Body of pancreas (tissue), 4 donors: ENCODE results near the gene WNT9A. TPM values are rescaled to one million over a fixed set of nuclear protein-coding genes. Genes with fewer than 3 reads are reported as not detected.

Experiments
- ATAC-seq: fragments of 150-250 bp; one replicate; pipeline ENCODE4 v1.9.1; 2016
- DNase-seq, 4 donors: peaks; one replicate each; pipeline ENCODE4 v3.0.0-alpha.2; 2019
- H3K27ac ChIP-seq, 4 donors: fragments of 200-600 bp; sonication (generic); 1 replicate in 3 of 4; 2 replicates in 1 of 4; pipeline versions ENCODE4 v1.5.1 to v1.6.1; 2016 to 2019; ENCODE audit warnings: mild to moderate bottlenecking in 1 of 4, mixed read lengths in 1 of 4, moderate library complexity in 1 of 4
- H3K27me3 ChIP-seq, 2 donors: fragments of 200-600 bp; sonication (generic); one replicate each; pipeline ENCODE4 v1.6.0; 2016; ENCODE audit warnings: mild to moderate bottlenecking in 1 of 2
- H3K36me3 ChIP-seq, 2 donors: fragments of 200-600 bp; sonication (generic); replicated peaks in 1 of 2; 2 replicates each; pipeline ENCODE4 v1.5.1; 2016; ENCODE audit warnings: low read depth in 2 of 2; ENCODE audit not compliant: insufficient read depth in 1 of 2
- H3K4me1 ChIP-seq: fragments of 200-600 bp; sonication (generic); one replicate; pipeline ENCODE4 v1.6.0; 2016
- H3K4me3 ChIP-seq, 2 donors: fragments of 200-600 bp; sonication (generic); 1 replicate in 1 of 2; 2 replicates in 1 of 2; pipeline ENCODE4 v1.5.1; 2016 to 2019
- H3K9me3 ChIP-seq, 3 donors: fragments of 200-600 bp; sonication (generic); 1 replicate in 2 of 3; 2 replicates in 1 of 3; pipeline ENCODE4 v1.5.1; 2016
- POLR2A ChIP-seq, 3 donors: fragments of 450-650 bp; IDR thresholded peaks; one replicate each; pipeline ENCODE4 v1.6.1; 2016; ENCODE audit warnings: antibody characterized with exemption in 3 of 3, mild to moderate bottlenecking in 2 of 3
- WGBS, 2 donors: methylation state at CpG; one replicate each; pipeline ENCODE4 v1.1.5; 2017; 5-methylcytosine and 5-hydroxymethylcytosine counted together
- intact Hi-C: fragments of 100-400 bp; cut with DNase I; formaldehyde crosslinking; loops from one replicate; pipeline ENCODE4 v1.15.1; 2023
- total RNA-seq, 2 donors: library from RNA; depleted of rRNA; stranded (reverse); fragments of >200 nt; gene quantifications; one replicate each; pipeline ENCODE4 v1.1.0, GENCODE V29; 2016
- TF ChIP-seq, protein P1 (sequence below), 7 experiments: fragments of 450-650 bp in 4 of 7; fragments of 200-600 bp in 3 of 7; sonication (generic) in 3 of 7; IDR thresholded peaks; one replicate each; pipeline ENCODE4 v1.5.1; 2016 to 2019; ENCODE audit warnings: antibody characterized with exemption in 7 of 7

Gene WNT9A
- total RNA-seq, 2 donors from 2014 or later, result 0.66 to 2.1 TPM

DNA sequence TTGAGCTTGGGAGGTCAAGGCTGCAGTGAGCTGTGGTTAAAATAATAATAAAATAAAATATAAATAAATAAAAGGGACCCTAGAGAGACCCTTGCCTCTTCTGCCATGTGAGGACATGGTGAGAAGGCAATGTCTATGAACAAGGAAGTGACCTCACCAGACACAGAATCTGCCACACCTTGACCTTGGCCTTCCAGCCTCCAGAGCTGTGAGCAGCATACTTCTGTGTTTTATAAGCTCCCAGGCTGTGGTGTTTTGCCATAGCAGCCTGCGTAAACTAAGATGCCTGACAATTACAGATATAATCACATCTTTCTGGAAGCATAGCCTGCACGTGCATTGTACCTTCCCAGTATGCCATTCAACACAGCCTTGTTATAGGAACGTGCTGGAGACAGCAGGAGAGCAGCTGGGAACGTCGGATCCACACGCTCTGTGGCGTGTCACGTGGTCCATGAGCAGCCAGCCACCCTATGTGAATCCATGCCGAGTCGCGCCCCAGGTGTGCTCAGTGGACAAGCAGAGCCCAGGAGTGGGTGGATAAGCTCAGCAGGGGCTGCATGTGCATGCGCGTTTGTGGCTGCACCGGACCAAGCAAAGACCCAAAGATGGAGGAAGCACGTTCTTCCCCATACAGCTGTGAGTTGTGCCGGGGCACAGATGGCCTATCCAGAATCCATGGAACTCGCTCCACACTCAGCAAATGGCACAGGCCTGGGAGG is 17.8 kb downstream of the WNT9A start:
- no peak for TF ChIP-seq POLR2A (IDR thresholded peaks at IDR 0.05)
- TF ChIP-seq, protein P1, sequence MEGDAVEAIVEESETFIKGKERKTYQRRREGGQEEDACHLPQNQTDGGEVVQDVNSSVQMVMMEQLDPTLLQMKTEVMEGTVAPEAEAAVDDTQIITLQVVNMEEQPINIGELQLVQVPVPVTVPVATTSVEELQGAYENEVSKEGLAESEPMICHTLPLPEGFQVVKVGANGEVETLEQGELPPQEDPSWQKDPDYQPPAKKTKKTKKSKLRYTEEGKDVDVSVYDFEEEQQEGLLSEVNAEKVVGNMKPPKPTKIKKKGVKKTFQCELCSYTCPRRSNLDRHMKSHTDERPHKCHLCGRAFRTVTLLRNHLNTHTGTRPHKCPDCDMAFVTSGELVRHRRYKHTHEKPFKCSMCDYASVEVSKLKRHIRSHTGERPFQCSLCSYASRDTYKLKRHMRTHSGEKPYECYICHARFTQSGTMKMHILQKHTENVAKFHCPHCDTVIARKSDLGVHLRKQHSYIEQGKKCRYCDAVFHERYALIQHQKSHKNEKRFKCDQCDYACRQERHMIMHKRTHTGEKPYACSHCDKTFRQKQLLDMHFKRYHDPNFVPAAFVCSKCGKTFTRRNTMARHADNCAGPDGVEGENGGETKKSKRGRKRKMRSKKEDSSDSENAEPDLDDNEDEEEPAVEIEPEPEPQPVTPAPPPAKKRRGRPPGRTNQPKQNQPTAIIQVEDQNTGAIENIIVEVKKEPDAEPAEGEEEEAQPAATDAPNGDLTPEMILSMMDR (IDR thresholded peaks at IDR 0.05), result no peak
- ATAC-seq (no peak), DNase-seq (no peak)
- H3K4me1 ChIP-seq, result no peaks in the 10 kb centered on the region
- intact Hi-C loops, result no loop called here
- 84 to 94% methylated on average over 13 to 17 of the region's 17 CpGs for WGBS, 2 donors
- no peak overlapping the region for H3K27ac ChIP-seq
- no peak overlapping the region for H3K4me3 ChIP-seq
- H3K9me3 ChIP-seq, result no peaks in the 10 kb centered on the region
- no peaks in the 10 kb centered on the region for H3K36me3 ChIP-seq
- H3K27me3 ChIP-seq, result no peaks in the 10 kb centered on the region

DNA sequence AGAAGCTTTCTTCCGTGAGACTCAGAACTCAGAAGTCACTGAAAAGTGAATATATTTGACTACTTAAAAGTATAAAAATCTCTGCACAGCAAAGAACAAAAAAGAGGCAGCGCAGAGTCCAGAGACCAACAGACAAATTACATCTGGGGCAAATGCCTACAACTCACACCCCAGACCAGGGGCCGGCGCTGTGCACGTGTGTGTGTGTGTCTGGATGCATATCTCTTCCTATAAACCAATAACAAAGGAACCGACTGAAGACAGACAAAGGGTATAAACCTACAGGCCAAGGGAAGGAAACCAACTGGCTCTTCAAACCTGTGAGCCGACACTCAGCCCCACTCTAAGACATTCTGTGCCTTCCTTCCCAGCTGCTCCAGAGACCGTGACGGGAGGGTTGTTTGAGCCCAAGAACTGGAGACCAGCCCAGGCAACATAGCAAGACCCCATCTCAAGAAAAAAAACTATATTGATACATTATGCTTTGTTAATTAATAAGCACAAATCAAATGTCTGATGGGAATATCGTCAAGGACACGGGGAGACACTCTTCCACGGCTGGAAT is 18.8 kb downstream of the WNT9A start:
- no peaks in the 10 kb centered on the region for H3K36me3 ChIP-seq
- WGBS, 2 donors, result 78 to 86% methylated on average over 11 to 12 of the region's 12 CpGs
- H3K27ac ChIP-seq, result no peak overlapping the region
- no peaks in the 10 kb centered on the region for H3K9me3 ChIP-seq
- no peak for ATAC-seq
- TF ChIP-seq POLR2A (IDR thresholded peaks at IDR 0.05), result no peak
- TF ChIP-seq, protein P1 (IDR thresholded peaks at IDR 0.05), result no peak
- H3K4me1 ChIP-seq, result no peaks in the 10 kb centered on the region
- no peak overlapping the region for H3K4me3 ChIP-seq
- no peak for DNase-seq
- intact Hi-C loops, result no loop called here
- no peaks in the 10 kb centered on the region for H3K27me3 ChIP-seq

DNA sequence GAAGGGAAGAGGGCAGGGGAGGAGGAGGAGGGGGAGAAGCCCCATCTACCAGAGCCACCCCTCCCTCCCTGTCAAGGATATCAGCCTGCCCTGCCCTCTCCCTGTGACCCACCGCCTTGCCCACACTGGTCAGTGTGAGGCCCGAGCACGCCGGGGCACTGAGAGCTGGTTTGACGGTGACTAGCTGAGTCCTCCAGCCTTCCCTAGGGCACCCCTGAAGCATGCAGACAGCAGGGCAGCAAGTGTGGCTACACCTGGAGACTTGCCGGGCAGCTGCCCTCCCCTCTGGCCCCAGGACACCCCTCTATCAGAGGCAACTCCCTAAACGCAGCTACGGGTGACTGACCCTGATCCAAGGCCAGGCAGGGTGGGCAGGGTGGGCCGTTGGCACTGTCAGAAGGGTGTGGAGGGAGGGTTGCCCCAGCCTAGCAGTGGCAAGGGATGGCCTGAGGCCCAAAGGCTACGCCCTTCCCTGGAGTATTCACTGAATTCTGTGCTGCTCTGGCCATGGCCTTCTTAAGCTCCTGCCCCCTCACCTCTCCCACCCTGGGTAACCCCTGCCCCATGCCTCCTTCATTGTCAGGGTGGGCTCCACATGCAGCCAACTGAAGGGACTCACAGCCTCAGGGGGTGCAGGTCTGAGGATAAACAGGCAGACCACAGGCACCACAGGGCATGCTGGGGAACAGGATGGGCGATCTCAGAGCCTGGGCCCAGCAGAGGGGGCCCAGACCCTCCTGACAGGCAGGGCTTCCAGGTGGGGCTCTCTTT is 19.6 kb downstream of the WNT9A start:
- no peak overlapping the region for H3K4me3 ChIP-seq
- WGBS, 2 donors, result 66 to 89% methylated on average over 5 to 6 of the region's 11 CpGs
- intact Hi-C loops, result no loop called here
- H3K27ac ChIP-seq, result no peak overlapping the region
- H3K27me3 ChIP-seq, result no peaks in the 10 kb centered on the region
- H3K36me3 ChIP-seq, result no peaks in the 10 kb centered on the region
- no peak for DNase-seq
- no peaks in the 10 kb centered on the region for H3K4me1 ChIP-seq
- no peak for ATAC-seq
- no peak for TF ChIP-seq POLR2A (IDR thresholded peaks at IDR 0.05)
- TF ChIP-seq, protein P1 (IDR thresholded peaks at IDR 0.05), result no peak
- H3K9me3 ChIP-seq, result no peaks in the 10 kb centered on the region

DNA sequence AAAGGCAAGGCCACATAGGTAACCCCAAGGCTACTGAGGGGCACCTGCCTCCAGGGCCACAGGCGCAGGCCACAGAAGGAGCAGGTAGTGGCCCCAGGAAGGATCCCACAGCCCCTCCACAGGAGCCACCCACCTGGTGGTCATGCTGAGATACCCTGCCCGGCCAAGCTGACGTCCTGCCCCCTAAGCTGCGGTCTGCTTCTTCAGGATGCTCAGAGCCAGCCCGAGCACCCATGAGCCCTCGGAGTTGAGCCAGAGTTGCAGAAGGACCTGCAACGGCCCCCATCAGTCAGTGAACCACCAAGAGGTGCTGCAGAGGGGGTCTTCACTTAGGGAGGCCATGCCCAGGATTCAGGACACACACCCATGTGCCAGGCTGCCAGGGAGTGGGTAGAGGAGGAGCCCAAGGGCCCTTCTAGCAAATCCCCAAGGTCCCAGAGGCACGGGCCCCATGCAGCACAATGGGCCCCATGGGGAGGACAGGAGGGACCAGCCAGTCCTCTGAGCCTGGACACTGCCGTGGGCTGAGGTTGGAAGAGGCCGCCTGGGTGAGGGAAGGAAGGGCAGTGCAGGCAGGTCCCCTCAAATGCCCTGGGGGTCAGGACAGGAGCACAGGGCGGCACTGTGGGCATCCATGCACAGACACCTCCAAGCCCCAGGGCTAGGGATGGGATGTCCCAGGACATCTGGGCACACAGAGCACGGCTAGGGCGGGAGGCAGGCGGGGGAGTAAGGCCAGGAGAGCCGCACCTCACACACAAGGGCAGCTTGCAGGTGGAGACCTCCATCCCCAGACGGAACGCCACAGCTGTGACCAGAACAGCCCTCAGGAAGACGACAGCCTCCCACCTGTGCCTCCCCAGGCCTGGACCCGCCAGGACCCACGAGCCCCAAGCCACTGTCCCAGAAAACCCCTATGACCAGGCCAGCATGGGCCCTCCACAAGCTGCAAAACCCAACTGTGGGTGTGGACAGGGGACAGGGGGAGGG is 20.5 kb downstream of the WNT9A start:
- no peak for DNase-seq
- Histone ChIP-seq H3K27ac (no peak overlapping the region), H3K4me3 (no peak overlapping the region), H3K27me3 (no peaks in the 10 kb centered on the region), H3K36me3 (no peaks in the 10 kb centered on the region), H3K9me3 (no peaks in the 10 kb centered on the region), H3K4me1 (no peaks in the 10 kb centered on the region)
- TF ChIP-seq, protein P1 (IDR thresholded peaks at IDR 0.05), result no peak
- TF ChIP-seq POLR2A (IDR thresholded peaks at IDR 0.05), result no peak
- WGBS, 2 donors, result 82 to 91% methylated on average over 13 to 17 of the region's 20 CpGs
- intact Hi-C loops, result no loop called here
- no peak for ATAC-seq
